H1 (cell line): ENCODE measurements around the gene GSK3B. TPM values are rescaled to one million over a fixed set of nuclear protein-coding genes. Genes with fewer than 3 reads are reported as not detected.

ENCODE experiments used
- CTCF ChIA-PET: fragments of 300-600 bp; sonication (Branson Sonifier 250); formaldehyde crosslinking; loops from one replicate; lab custom pipeline; 2021; ENCODE audit not compliant: partially characterized antibody; lab: Charles Lee
- POLR2A ChIA-PET: fragments of 300-600 bp; sonication (Branson Sonifier 250); formaldehyde crosslinking; loops from one replicate; lab custom pipeline; 2021; ENCODE audit warnings: inconsistent platforms; ENCODE audit not compliant: partially characterized antibody; lab: Charles Lee
- DNase-seq, 2 experiments: peaks; one replicate each; pipeline versions ENCODE4 v3.0.0 to v3.0.0-alpha.2; 2010 to 2022; ENCODE audit warnings: low spot score in 2 of 2, low read depth in 1 of 2, mixed read lengths in 1 of 2
- FAIRE-seq: peaks from 2 replicates; lab custom pipeline; 2011; peaks lifted over from hg19 to GRCh38; lab: Jason Lieb, UNC
- H2AFZ ChIP-seq: 2 replicates; pipeline ENCODE4 v1.8.1; 2012; ENCODE audit warnings: low read length, inconsistent platforms
- H2AK5ac ChIP-seq: 2 replicates; pipeline ENCODE4 v1.6.1; 2013; ENCODE audit warnings: low read depth, low read length
- H2BK120ac ChIP-seq: replicated peaks from 2 replicates; pipeline ENCODE3; 2013; ENCODE audit warnings: low read depth, low read length, inconsistent platforms
- H2BK12ac ChIP-seq: 2 replicates; pipeline ENCODE4 v1.6.1; 2013; ENCODE audit warnings: low read depth, low read length
- H2BK15ac ChIP-seq: 2 replicates; pipeline ENCODE4 v1.6.1; 2013; ENCODE audit warnings: low read length
- H2BK20ac ChIP-seq: 2 replicates; pipeline ENCODE4 v1.6.1; 2013; ENCODE audit warnings: low read length
- H2BK5ac ChIP-seq: 2 replicates; pipeline ENCODE4 v1.6.1; 2013; ENCODE audit warnings: low read depth, low read length
- H3K14ac ChIP-seq: 2 replicates; pipeline ENCODE4 v1.6.1; 2013; ENCODE audit warnings: inconsistent platforms; ENCODE audit not compliant: insufficient read length
- H3K18ac ChIP-seq: 2 replicates; pipeline ENCODE4 v1.6.1; 2013; ENCODE audit warnings: low read length; ENCODE audit errors: extremely low read depth
- H3K23ac ChIP-seq: 2 replicates; pipeline ENCODE4 v1.6.1; 2013; ENCODE audit warnings: inconsistent platforms; ENCODE audit not compliant: insufficient read length
- H3K23me2 ChIP-seq: 2 replicates; pipeline ENCODE4 v1.6.1; 2013; ENCODE audit warnings: low read depth, low read length
- H3K27ac ChIP-seq: 2 replicates; pipeline ENCODE4 v1.6.1; 2011; ENCODE audit warnings: low read depth, low read length, inconsistent platforms
- H3K27me3 ChIP-seq, 4 experiments: replicated peaks in 1 of 4; 1 replicate in 1 of 4; 2 replicates in 3 of 4; pipeline versions ENCODE4 v1.6.1 to v1.8.1; 2011 to 2013; ENCODE audit warnings: low read length in 3 of 4, mild to moderate bottlenecking in 3 of 4, inconsistent platforms in 2 of 4, mixed read lengths in 2 of 4, moderate library complexity in 1 of 4; ENCODE audit not compliant: control insufficient read depth in 3 of 4, insufficient read depth in 3 of 4; ENCODE audit errors: extremely low read depth in 1 of 4
- H3K36me3 ChIP-seq, 4 experiments: 2 replicates each; pipeline versions ENCODE4 v1.6.1 to v1.8.1; 2011 to 2013; ENCODE audit warnings: mild to moderate bottlenecking in 4 of 4, low read length in 3 of 4, moderate library complexity in 2 of 4, control low read depth in 1 of 4, inconsistent platforms in 1 of 4; ENCODE audit not compliant: insufficient read depth in 4 of 4, control insufficient read depth in 2 of 4
- H3K4ac ChIP-seq: replicated peaks from 2 replicates; pipeline ENCODE3; 2013; ENCODE audit warnings: low read length, low read depth, mixed read lengths, inconsistent platforms; ENCODE audit not compliant: insufficient read length
- H3K4me1 ChIP-seq, 4 experiments: replicated peaks in 1 of 4; 1 replicate in 1 of 4; 2 replicates in 3 of 4; pipeline versions ENCODE4 v1.6.1 to v1.8.1; 2011 to 2013; ENCODE audit warnings: low read length in 3 of 4, inconsistent platforms in 2 of 4, mixed read lengths in 1 of 4; ENCODE audit not compliant: insufficient read depth in 4 of 4, control insufficient read depth in 3 of 4
- H3K4me2 ChIP-seq, 2 experiments: 2 replicates each; pipeline versions ENCODE4 v1.6.1 to v1.8.1; 2011 to 2013; ENCODE audit warnings: low read depth in 2 of 2, low read length in 2 of 2, control low read depth in 1 of 2, inconsistent platforms in 1 of 2, mild to moderate bottlenecking in 1 of 2; ENCODE audit not compliant: insufficient read depth in 1 of 2
- H3K4me3 ChIP-seq, 4 experiments: fragments of 200-600, 300-600 bp in 1 of 4; sonication (generic), shearing (Covaris generic), sonication (Bioruptor Twin) in 1 of 4; 2 replicates each; pipeline versions ENCODE4 v1.5.1 to v1.8.1; 2011 to 2016; ENCODE audit warnings: low read length in 4 of 4, low read depth in 3 of 4, control low read depth in 2 of 4, inconsistent platforms in 2 of 4, mild to moderate bottlenecking in 2 of 4, mixed read lengths in 1 of 4, moderate library complexity in 1 of 4; ENCODE audit not compliant: insufficient read depth in 2 of 4; ENCODE audit errors: extremely low read depth in 1 of 4
- H3K56ac ChIP-seq: replicated peaks from 2 replicates; pipeline ENCODE3; 2013; ENCODE audit warnings: low read depth, mild to moderate bottlenecking, mixed read lengths, low read length, inconsistent platforms; ENCODE audit not compliant: insufficient read length
- H3K79me1 ChIP-seq: 2 replicates; pipeline ENCODE4 v1.6.1; 2013; ENCODE audit warnings: low read depth, low read length, control low read depth
- H3K79me2 ChIP-seq, 2 experiments: 2 replicates each; pipeline versions ENCODE4 v1.6.1 to v1.8.1; 2012 to 2013; ENCODE audit warnings: low read length in 2 of 2, mild to moderate bottlenecking in 2 of 2, inconsistent platforms in 1 of 2; ENCODE audit not compliant: insufficient read depth in 2 of 2, control insufficient read depth in 1 of 2
- H3K9ac ChIP-seq, 4 experiments: replicated peaks in 1 of 4; 1 replicate in 1 of 4; 2 replicates in 3 of 4; pipeline versions ENCODE4 v1.6.1 to v1.8.1; 2011 to 2013; ENCODE audit warnings: low read depth in 3 of 4, low read length in 3 of 4, control low read depth in 2 of 4, mild to moderate bottlenecking in 2 of 4, moderate library complexity in 2 of 4, inconsistent platforms in 1 of 4; ENCODE audit errors: extremely low read depth in 1 of 4
- H3K9me3 ChIP-seq, 2 experiments: 2 replicates each; pipeline versions ENCODE4 v1.6.1 to v1.8.1; 2012 to 2013; ENCODE audit warnings: mild to moderate bottlenecking in 2 of 2, moderate library complexity in 2 of 2, control low read depth in 1 of 2, inconsistent platforms in 1 of 2, low read depth in 1 of 2, low read length in 1 of 2, mixed read lengths in 1 of 2; ENCODE audit not compliant: insufficient read depth in 2 of 2
- H4K20me1 ChIP-seq, 2 experiments: replicated peaks in 1 of 2; 2 replicates each; pipeline versions ENCODE3 to v1.8.1; 2011 to 2013; ENCODE audit warnings: inconsistent platforms in 2 of 2, low read length in 2 of 2, mild to moderate bottlenecking in 1 of 2; ENCODE audit not compliant: insufficient read depth in 2 of 2, control insufficient read depth in 1 of 2
- H4K5ac ChIP-seq: 2 replicates; pipeline ENCODE4 v1.6.1; 2013; ENCODE audit warnings: low read length, low read depth, mixed read lengths, inconsistent platforms; ENCODE audit not compliant: insufficient read length
- H4K8ac ChIP-seq: 2 replicates; pipeline ENCODE4 v1.8.0; 2013; ENCODE audit warnings: mild to moderate bottlenecking, moderate library complexity, low read length, inconsistent platforms; ENCODE audit not compliant: insufficient read depth; ENCODE audit errors: extremely low read depth
- H4K91ac ChIP-seq: replicated peaks from 2 replicates; pipeline ENCODE3; 2013; ENCODE audit warnings: low read length, mixed read lengths, inconsistent platforms; ENCODE audit not compliant: insufficient read length
- KDM4A ChIP-seq: IDR thresholded peaks from one replicate; pipeline ENCODE4 v1.7.1; 2012; ENCODE audit warnings: low read depth, mild to moderate bottlenecking, moderate library complexity, low read length, inconsistent platforms; ENCODE audit not compliant: severe bottlenecking
- TAF7 ChIP-seq: optimal IDR thresholded peaks from 2 replicates; pipeline ENCODE3; 2011; ENCODE audit warnings: low read depth, mild to moderate bottlenecking, inconsistent platforms, low read length, moderate library complexity, borderline replicate concordance
- WGBS, 2 experiments: shearing (Covaris generic) in 1 of 2; methylation state at CpG; one replicate each; pipeline versions ENCODE4 v1.1.6 to v1.1.7; 2013 to 2015; ENCODE audit warnings: low lambda C conversion rate in 2 of 2, mixed read lengths in 2 of 2, inconsistent platforms in 1 of 2, low coverage in 1 of 2, missing lambda C conversion rate in 1 of 2; ENCODE audit not compliant: insufficient replicate concordance in 2 of 2, insufficient coverage in 1 of 2, insufficient read length in 1 of 2; ENCODE audit errors: extremely low coverage in 1 of 2, missing lambda C conversion rate in 1 of 2; 5-methylcytosine and 5-hydroxymethylcytosine counted together
- polyA plus RNA-seq, 7 experiments: library from polyadenylated mRNA; depleted of rRNA in 3 of 7; stranded (reverse) in 5 of 7; unstranded in 2 of 7; fragments of >200 nt in 5 of 7; fragments of 200-250 nt in 2 of 7; gene quantifications; 1 replicate in 5 of 7; 2 replicates in 1 of 7; 4 replicates in 1 of 7; pipeline versions ENCODE4 v1.2.1 to v1.2.3, GENCODE V29; 2011 to 2013; ENCODE audit warnings: missing spikeins in 2 of 7, mixed read lengths in 2 of 7
- total RNA-seq: library from RNA; stranded (reverse); fragmentation: NEBNext Ultra II Directional; extraction: Animal tissue kit (Norgen Biotek cat#: 25700); gene quantifications from 2 replicates; pipeline ENCODE4 v1.2.1, GENCODE V29; 2021
- TF ChIP-seq, protein P1 (sequence below), 3 experiments: IDR thresholded peaks; 1 replicate in 2 of 3; 2 replicates in 1 of 3; pipeline versions ENCODE4 v1.5.1 to v1.6.1; 2011; ENCODE audit warnings: low read length in 3 of 3, mild to moderate bottlenecking in 3 of 3, inconsistent platforms in 2 of 3, low read depth in 1 of 3, moderate library complexity in 1 of 3; ENCODE audit not compliant: insufficient read depth in 1 of 3; ENCODE audit errors: control extremely low read depth in 1 of 3
- TF ChIP-seq, protein P2 (sequence below): IDR thresholded peaks from 2 replicates; pipeline ENCODE4 v1.6.1; 2011; ENCODE audit warnings: low read length, improper control_type of control experiment

GSK3B gene
- total and polyA plus RNA-seq, 2 of the 8 experiments (the other 6 are each of a cell fraction or from before 2014, with no cell fraction given): 24.2 to 50.7 TPM

DNA sequence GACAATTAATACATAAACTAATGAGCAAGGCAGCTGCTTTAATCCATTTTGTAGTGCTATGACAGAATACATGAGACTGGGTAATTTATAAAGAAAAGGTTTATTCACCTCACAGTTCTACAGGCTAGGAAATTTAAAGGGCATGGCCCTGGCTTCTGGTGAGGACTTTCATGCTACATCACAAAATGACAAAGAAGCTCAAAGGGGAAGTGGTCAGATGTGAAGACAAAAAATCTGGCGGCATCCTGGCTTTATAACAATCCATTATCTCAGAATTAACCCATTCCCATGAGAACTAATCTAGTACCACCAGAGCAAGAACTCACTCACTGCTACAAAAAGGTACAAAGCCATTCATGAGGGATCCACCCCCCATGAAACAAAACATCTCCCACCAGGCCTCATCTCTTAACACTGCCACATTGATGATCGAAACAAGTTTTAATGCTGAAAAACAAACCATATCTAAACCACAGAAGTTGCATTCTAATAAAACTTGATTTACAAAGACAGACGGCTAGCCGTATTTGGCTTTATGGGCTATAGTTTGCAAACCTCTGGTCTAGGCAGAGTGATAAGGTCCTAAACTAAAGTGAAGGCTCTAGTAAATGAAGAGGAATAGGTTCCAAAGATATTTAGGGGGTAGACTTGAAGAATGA, 44.2 kb downstream of the GSK3B start:
- Histone ChIP-seq H3K23me2 (no peaks in the 10 kb centered on the region; the same call in 1 of the 2 replicates), H2BK12ac (no peak overlapping the region), H3K36me3 (no peaks in the 10 kb centered on the region), H4K5ac (no peak overlapping the region), H3K23ac (no peak overlapping the region), H3K4me3 (no peak overlapping the region), H3K79me2 (peaks cover 8 to 96% of the 10 kb centered on the region in 2 experiments; a peak in 3 of 4 replicates), H3K56ac (no peak overlapping the region), H3K14ac (no peak overlapping the region), H2BK5ac (no peak overlapping the region), H3K4me1 (no peaks in the 10 kb centered on the region), H2AK5ac (no peak overlapping the region), H3K27ac (no peak overlapping the region), H2AFZ (no peak overlapping the region), H2BK20ac (no peak overlapping the region), H2BK15ac (no peak overlapping the region), H3K4me2 (no peak overlapping the region), H4K8ac (no peak overlapping the region), H3K9me3 (no peaks in the 10 kb centered on the region), H2BK120ac (no peak overlapping the region), H3K18ac (no peak overlapping the region), H4K20me1 (peaks cover 2 to 3% of the 10 kb centered on the region in 2 experiments), H3K27me3 (no peaks in the 10 kb centered on the region), H3K9ac (no peak overlapping the region), H3K4ac (no peak overlapping the region), H3K79me1 (no peaks in the 10 kb centered on the region; the same call in 1 of the 2 replicates), H4K91ac (no peak overlapping the region)
- ChIA-PET POLR2A (interaction anchor here (1.5 kb wide), 1 partner anchor 45 kb away, joined by 5 read pairs; no protein-coding TSS in a partner anchor), CTCF (interaction anchor here (1.0 to 2.9 kb wide), 2 partner anchors 10 to 25 kb away, joined by 3 to 13 read pairs; no protein-coding TSS in a partner anchor)
- no peak for DNase-seq
- 94% methylated on average over 4 of the region's 4 CpGs; no CpG with 5 or more reads in 1 of the 2 experiments for WGBS, 2 experiments
- FAIRE-seq: no peak
- TF ChIP-seq, protein P1, sequence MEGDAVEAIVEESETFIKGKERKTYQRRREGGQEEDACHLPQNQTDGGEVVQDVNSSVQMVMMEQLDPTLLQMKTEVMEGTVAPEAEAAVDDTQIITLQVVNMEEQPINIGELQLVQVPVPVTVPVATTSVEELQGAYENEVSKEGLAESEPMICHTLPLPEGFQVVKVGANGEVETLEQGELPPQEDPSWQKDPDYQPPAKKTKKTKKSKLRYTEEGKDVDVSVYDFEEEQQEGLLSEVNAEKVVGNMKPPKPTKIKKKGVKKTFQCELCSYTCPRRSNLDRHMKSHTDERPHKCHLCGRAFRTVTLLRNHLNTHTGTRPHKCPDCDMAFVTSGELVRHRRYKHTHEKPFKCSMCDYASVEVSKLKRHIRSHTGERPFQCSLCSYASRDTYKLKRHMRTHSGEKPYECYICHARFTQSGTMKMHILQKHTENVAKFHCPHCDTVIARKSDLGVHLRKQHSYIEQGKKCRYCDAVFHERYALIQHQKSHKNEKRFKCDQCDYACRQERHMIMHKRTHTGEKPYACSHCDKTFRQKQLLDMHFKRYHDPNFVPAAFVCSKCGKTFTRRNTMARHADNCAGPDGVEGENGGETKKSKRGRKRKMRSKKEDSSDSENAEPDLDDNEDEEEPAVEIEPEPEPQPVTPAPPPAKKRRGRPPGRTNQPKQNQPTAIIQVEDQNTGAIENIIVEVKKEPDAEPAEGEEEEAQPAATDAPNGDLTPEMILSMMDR (IDR thresholded peaks at IDR 0.05; ENCODE audit: control extremely low read depth in 1 of 3, insufficient read depth in 1 of 3, low read depth in 1 of 3, low read length in 3 of 3): no peak
- TF ChIP-seq, protein P2, sequence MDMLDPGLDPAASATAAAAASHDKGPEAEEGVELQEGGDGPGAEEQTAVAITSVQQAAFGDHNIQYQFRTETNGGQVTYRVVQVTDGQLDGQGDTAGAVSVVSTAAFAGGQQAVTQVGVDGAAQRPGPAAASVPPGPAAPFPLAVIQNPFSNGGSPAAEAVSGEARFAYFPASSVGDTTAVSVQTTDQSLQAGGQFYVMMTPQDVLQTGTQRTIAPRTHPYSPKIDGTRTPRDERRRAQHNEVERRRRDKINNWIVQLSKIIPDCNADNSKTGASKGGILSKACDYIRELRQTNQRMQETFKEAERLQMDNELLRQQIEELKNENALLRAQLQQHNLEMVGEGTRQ: no peak
- TF ChIP-seq TAF7 (no peak), KDM4A (no peak)
